Kidney epithelial cell (primary cell): ENCODE results near the gene RPL38. TPM values are rescaled to one million over a fixed set of nuclear protein-coding genes. Genes with fewer than 3 reads are reported as not detected.

Experiments
- DNase-seq: peaks from one replicate; pipeline ENCODE4 v3.0.0-alpha.2; 2010; ENCODE audit warnings: low read depth
- H3K27me3 ChIP-seq: 2 replicates; pipeline ENCODE4 v1.6.0; 2011; ENCODE audit warnings: low read length; ENCODE audit not compliant: control insufficient read depth, insufficient read depth
- H3K36me3 ChIP-seq: 2 replicates; pipeline ENCODE4 v1.5.1; 2011; ENCODE audit warnings: low read length; ENCODE audit not compliant: control insufficient read depth, insufficient read depth
- H3K4me3 ChIP-seq: 2 replicates; pipeline ENCODE4 v1.5.1; 2011; ENCODE audit warnings: low read depth, mild to moderate bottlenecking, control low read depth, low read length
- total RNA-seq: library from RNA; depleted of rRNA; stranded (reverse); fragments of >200 nt; gene quantifications from 2 replicates; pipeline ENCODE4 v1.2.3, GENCODE V29; 2015
- TF ChIP-seq, protein P1 (sequence below): IDR thresholded peaks from 2 replicates; pipeline ENCODE4 v1.5.1; 2011; ENCODE audit warnings: mild to moderate bottlenecking, moderate library complexity, low read length, control low read depth, inconsistent platforms; ENCODE audit not compliant: insufficient read depth, poor library complexity, severe bottlenecking

Gene RPL38
- total RNA-seq, 1 donor from 2014 or later, result 487 TPM

- no peak overlapping the region for H3K4me3 ChIP-seq
- no peak for DNase-seq
- H3K27me3 ChIP-seq, result peaks cover 6% of the 10 kb centered on the region
- TF ChIP-seq, protein P1, sequence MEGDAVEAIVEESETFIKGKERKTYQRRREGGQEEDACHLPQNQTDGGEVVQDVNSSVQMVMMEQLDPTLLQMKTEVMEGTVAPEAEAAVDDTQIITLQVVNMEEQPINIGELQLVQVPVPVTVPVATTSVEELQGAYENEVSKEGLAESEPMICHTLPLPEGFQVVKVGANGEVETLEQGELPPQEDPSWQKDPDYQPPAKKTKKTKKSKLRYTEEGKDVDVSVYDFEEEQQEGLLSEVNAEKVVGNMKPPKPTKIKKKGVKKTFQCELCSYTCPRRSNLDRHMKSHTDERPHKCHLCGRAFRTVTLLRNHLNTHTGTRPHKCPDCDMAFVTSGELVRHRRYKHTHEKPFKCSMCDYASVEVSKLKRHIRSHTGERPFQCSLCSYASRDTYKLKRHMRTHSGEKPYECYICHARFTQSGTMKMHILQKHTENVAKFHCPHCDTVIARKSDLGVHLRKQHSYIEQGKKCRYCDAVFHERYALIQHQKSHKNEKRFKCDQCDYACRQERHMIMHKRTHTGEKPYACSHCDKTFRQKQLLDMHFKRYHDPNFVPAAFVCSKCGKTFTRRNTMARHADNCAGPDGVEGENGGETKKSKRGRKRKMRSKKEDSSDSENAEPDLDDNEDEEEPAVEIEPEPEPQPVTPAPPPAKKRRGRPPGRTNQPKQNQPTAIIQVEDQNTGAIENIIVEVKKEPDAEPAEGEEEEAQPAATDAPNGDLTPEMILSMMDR, result no peak
- H3K36me3 ChIP-seq, result no peaks in the 10 kb centered on the region
Measured at GRCh38 chr17:74179576-74179975, 23.9 kb upstream of the RPL38 start.

DNA sequence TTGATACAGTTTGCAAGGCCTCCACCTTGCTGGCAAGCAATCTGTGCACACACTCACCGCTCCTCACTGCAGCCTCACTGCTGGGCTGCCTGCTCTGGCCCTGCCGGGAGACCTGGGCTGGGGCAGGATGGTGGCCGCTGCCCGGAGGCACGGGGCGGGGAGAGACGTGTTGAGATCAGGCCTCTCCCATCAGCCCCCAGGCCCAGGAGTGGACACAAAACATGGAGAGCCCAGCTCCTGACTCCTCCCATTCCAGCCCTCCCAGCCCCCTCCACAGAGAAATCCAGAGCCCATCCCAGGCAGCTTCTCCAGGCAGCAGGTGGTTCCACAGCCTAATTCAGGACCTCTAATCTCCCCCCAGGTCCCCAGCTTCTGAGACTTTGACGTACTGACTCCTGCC lies 23.1 kb upstream of the RPL38 start:
- DNase-seq, result no peak
- H3K27me3 ChIP-seq, result peaks cover 6% of the 10 kb centered on the region
- TF ChIP-seq, protein P1, result no peak

DNA sequence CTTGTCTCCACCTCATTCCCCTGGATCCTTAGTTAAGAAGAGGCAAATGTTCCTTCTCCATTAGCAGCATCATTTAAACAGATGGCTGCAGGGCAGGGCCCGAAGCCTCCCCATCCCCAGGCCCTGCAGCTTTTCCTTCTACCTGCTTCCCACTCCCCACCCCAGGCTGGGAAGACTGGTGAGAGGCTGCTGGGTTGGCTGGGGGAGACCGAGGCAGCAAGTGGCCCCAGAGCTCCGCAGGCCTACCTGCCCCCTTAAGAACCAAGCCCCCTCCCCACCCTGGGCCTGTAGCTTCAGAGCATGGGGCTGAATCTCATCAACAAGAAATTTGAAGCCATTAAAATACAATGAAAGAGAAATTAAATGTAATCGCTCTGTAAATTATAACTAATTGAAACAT lies 22.1 kb upstream of the RPL38 start:
- Histone ChIP-seq H3K27me3 (peaks cover 3% of the 10 kb centered on the region), H3K4me3 (no peak overlapping the region), H3K36me3 (no peaks in the 10 kb centered on the region)
- DNase-seq, result no peak
- TF ChIP-seq, protein P1, result no peak

More for the DNA sequence above, 23.1 kb upstream of the RPL38 start:
- Histone ChIP-seq H3K4me3 (no peak overlapping the region), H3K36me3 (no peaks in the 10 kb centered on the region)

DNA sequence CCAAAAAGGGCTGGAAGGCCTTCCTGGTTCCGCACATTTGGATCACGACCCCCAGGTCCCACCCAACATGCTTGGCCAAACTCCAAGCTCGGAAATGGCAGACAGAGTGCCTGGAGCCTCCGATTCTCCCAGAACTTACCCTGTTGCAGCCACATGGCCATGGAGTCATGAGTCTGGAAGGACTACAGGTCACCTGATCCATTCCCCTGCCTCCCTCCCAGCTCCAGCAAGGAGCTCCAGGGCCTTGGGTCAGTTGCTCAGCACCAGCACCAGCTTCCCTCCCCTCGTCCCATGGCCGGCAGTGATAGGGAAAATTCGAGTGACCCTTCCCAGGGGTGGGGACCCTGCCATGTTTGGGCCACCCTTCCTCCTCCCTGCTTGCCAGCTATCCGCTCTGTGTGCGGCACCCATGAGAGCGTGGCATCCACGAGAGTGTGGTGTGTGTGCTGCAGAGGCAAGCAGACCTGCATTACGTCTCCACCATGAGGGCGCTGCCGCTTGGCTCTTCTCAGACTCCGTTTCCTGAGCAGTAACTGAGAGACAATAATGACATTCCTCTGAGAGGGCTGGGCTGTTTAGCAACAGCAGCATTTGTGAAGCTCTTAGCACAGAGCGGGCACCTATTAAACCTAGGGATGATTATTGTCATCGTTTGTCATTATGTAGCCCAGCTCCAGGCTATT lies 21.3 kb upstream of the RPL38 start:
- DNase-seq, result no peak
- H3K4me3 ChIP-seq, result no peak overlapping the region
- peaks cover 3% of the 10 kb centered on the region for H3K27me3 ChIP-seq
- no peaks in the 10 kb centered on the region for H3K36me3 ChIP-seq
- TF ChIP-seq, protein P1, result no peak

DNA sequence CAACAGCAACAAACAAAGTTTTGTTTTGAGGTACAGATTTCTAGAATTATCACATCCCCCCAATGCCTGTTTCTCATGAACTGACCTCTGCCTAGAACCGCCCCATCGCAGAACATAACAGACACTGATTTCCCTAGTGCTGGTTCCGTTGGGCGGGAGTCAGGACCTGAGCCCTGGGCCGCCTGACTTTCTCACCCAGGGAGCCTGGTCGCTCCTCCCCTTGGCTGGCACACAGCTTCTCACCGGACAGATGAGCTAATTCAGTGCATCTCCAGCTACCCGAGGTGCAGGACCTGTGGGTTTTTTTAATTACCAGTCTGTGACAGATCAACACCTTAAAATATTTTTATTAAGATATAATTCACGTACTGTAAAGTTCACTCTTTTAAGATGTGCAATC lies 20.1 kb upstream of the RPL38 start:
- Histone ChIP-seq H3K4me3 (no peak overlapping the region), H3K36me3 (no peaks in the 10 kb centered on the region), H3K27me3 (peaks cover 3% of the 10 kb centered on the region)
- no peak for DNase-seq
- TF ChIP-seq, protein P1, result no peak

- DNase-seq, result no peak
- H3K27me3 ChIP-seq, result no peaks in the 10 kb centered on the region
- H3K4me3 ChIP-seq, result no peak overlapping the region
- H3K36me3 ChIP-seq, result no peaks in the 10 kb centered on the region
- TF ChIP-seq, protein P1, result no peak
Measured at GRCh38 chr17:74185571-74186185, 17.8 kb upstream of the RPL38 start.
